ENCODE measurements around the gene BCL2L11.
A peak's percentile ranks its signal among the peaks of the same experiment; 100 is the strongest.

BCL2L11 gene

GRCh38 chr2:111117598-111118480 is 2.9 kb upstream of the BCL2L11 start:
- no peak for DNase-seq (ENCODE audit: low read depth)

- DNase-seq (ENCODE audit: low read depth), result no peak
Measured at GRCh38 chr2:111118481-111118980, 2.2 kb upstream of the BCL2L11 start.

GRCh38 chr2:111118981-111119821 is 1.5 kb upstream of the BCL2L11 start:
- peak; percentile 14 for DNase-seq (ENCODE audit: low read depth)

GRCh38 chr2:111119822-111120252 is 877 bp upstream of the BCL2L11 start:
- no peak for DNase-seq (ENCODE audit: low read depth)

- DNase-seq (ENCODE audit: low read depth), result peak; percentile 31
Measured at GRCh38 chr2:111121028-111121827, 514 bp downstream of the BCL2L11 start.

- DNase-seq (ENCODE audit: low read depth), result peak; percentile 66
Measured at GRCh38 chr2:111121828-111122630, 1.3 kb downstream of the BCL2L11 start.

GRCh38 chr2:111122631-111123421 is 2.1 kb downstream of the BCL2L11 start:
- peak; percentile 28 for DNase-seq (ENCODE audit: low read depth)

- no peak for DNase-seq (ENCODE audit: low read depth)
Measured at GRCh38 chr2:111123751-111124150, 3.0 kb downstream of the BCL2L11 start.

- DNase-seq (ENCODE audit: low read depth), result no peak
Measured at GRCh38 chr2:111126581-111126980, 5.9 kb downstream of the BCL2L11 start.

GRCh38 chr2:111127351-111127750 is 6.6 kb downstream of the BCL2L11 start:
- no peak for DNase-seq (ENCODE audit: low read depth)

GRCh38 chr2:111128096-111128495 is 7.4 kb downstream of the BCL2L11 start:
- DNase-seq (ENCODE audit: low read depth), result no peak

- no peak for DNase-seq (ENCODE audit: low read depth)
Measured at GRCh38 chr2:111133603-111134002, 12.9 kb downstream of the BCL2L11 start.

GRCh38 chr2:111134055-111134454 is 13.3 kb downstream of the BCL2L11 start:
- no peak for DNase-seq (ENCODE audit: low read depth)

GRCh38 chr2:111135237-111135909 is 14.7 kb downstream of the BCL2L11 start:
- no peak for DNase-seq (ENCODE audit: low read depth)

GRCh38 chr2:111135910-111136297 is 15.2 kb downstream of the BCL2L11 start:
- no peak for DNase-seq (ENCODE audit: low read depth)

GRCh38 chr2:111138839-111139238 is 18.1 kb downstream of the BCL2L11 start:
- no peak for DNase-seq (ENCODE audit: low read depth)

GRCh38 chr2:111139637-111140317 is 19.1 kb downstream of the BCL2L11 start:
- no peak for DNase-seq (ENCODE audit: low read depth)

GRCh38 chr2:111140815-111141214 is 20.1 kb downstream of the BCL2L11 start:
- DNase-seq (ENCODE audit: low read depth), result no peak

GRCh38 chr2:111142101-111142500 is 21.4 kb downstream of the BCL2L11 start:
- no peak for DNase-seq (ENCODE audit: low read depth)
